H1 (cell line): ENCODE measurements around the gene THOC6. TPM values are rescaled to one million over a fixed set of nuclear protein-coding genes. Genes with fewer than 3 reads are reported as not detected.
A peak's percentile ranks its signal among the peaks of the same experiment; 100 is the strongest.

Experiments
- BCL11A ChIP-seq, 2 experiments: IDR thresholded peaks; one replicate each; pipeline ENCODE4 v1.6.1; 2011; ENCODE audit warnings: low read depth in 2 of 2, low read length in 2 of 2, mild to moderate bottlenecking in 2 of 2
- CBX8 ChIP-seq: fragments of 300-800, 300-1000 bp; sonication (generic); IDR thresholded peaks from 2 replicates; pipeline ENCODE4 v1.7.1; 2016; ENCODE audit warnings: low read depth, low read length, borderline replicate concordance
- CHD2 ChIP-seq: IDR thresholded peaks from 2 replicates; pipeline ENCODE4 v1.6.1; 2012; ENCODE audit warnings: low read length, improper control_type of control experiment
- EZH2 ChIP-seq: fragments of 200-600 bp; sonication (generic); IDR thresholded peaks from 2 replicates; pipeline ENCODE4 v1.7.1; 2012; ENCODE audit warnings: low read depth, mild to moderate bottlenecking, moderate library complexity, low read length, inconsistent platforms; ENCODE audit not compliant: severe bottlenecking
- GABPA ChIP-seq: IDR thresholded peaks from 2 replicates; pipeline ENCODE4 v1.6.1; 2011; ENCODE audit warnings: mild to moderate bottlenecking, low read length, moderate library complexity, borderline replicate concordance; ENCODE audit not compliant: insufficient read depth
- JUN ChIP-seq: IDR thresholded peaks from 2 replicates; pipeline ENCODE4 v1.6.1; 2011; ENCODE audit warnings: low read depth, mild to moderate bottlenecking, improper control_type of control experiment, low read length
- JUND ChIP-seq: IDR thresholded peaks from 2 replicates; pipeline ENCODE4 v1.6.1; 2011; ENCODE audit warnings: mild to moderate bottlenecking, improper control_type of control experiment, low read length
- KDM5A ChIP-seq: fragments of 200-600 bp; IDR thresholded peaks from 2 replicates; pipeline ENCODE4 v1.7.1; 2012; ENCODE audit warnings: mild to moderate bottlenecking, low read length, inconsistent platforms, mixed read lengths
- MAFK ChIP-seq: IDR thresholded peaks from 2 replicates; pipeline ENCODE4 v1.6.1; 2012; ENCODE audit warnings: low read depth, mild to moderate bottlenecking, improper control_type of control experiment, low read length
- NANOG ChIP-seq: IDR thresholded peaks from 2 replicates; pipeline ENCODE4 v1.6.1; 2011; ENCODE audit warnings: low read length, low read depth, mild to moderate bottlenecking, inconsistent platforms; ENCODE audit not compliant: insufficient read depth, poor library complexity, severe bottlenecking
- NRF1 ChIP-seq: IDR thresholded peaks from 2 replicates; pipeline ENCODE4 v1.6.1; 2011; ENCODE audit warnings: mild to moderate bottlenecking, low read depth, low read length, improper control_type of control experiment
- RAD21 ChIP-seq, 2 experiments: IDR thresholded peaks in 1 of 2; conservative IDR thresholded peaks in 1 of 2; 2 replicates each; pipeline ENCODE4 v1.6.1; 2011; ENCODE audit warnings: low read depth in 2 of 2, low read length in 2 of 2, improper control_type of control experiment in 1 of 2, inconsistent platforms in 1 of 2, mild to moderate bottlenecking in 1 of 2, moderate library complexity in 1 of 2
- RXRA ChIP-seq: IDR thresholded peaks from 2 replicates; pipeline ENCODE4 v1.6.1; 2011; ENCODE audit warnings: low read depth, mild to moderate bottlenecking, low read length, moderate library complexity; ENCODE audit not compliant: insufficient read depth
- SIN3A ChIP-seq, 2 experiments: IDR thresholded peaks in 1 of 2; conservative IDR thresholded peaks in 1 of 2; 2 replicates each; pipeline ENCODE4 v1.6.1; 2011 to 2012; ENCODE audit warnings: low read length in 2 of 2, improper control_type of control experiment in 1 of 2, low read depth in 1 of 2, mild to moderate bottlenecking in 1 of 2
- SP2 ChIP-seq: IDR thresholded peaks from 2 replicates; pipeline ENCODE4 v1.6.1; 2012; ENCODE audit warnings: mild to moderate bottlenecking, low read length, inconsistent platforms
- SUZ12 ChIP-seq: fragments of 200-600 bp; sonication (generic); IDR thresholded peaks from 2 replicates; pipeline ENCODE4 v1.6.1; 2012; ENCODE audit warnings: mild to moderate bottlenecking, inconsistent platforms, low read length, moderate library complexity, mixed read lengths
- TAF7 ChIP-seq: optimal IDR thresholded peaks from 2 replicates; pipeline ENCODE3; 2011; ENCODE audit warnings: low read depth, mild to moderate bottlenecking, inconsistent platforms, low read length, moderate library complexity, borderline replicate concordance
- YY1 ChIP-seq: IDR thresholded peaks from 2 replicates; pipeline ENCODE4 v1.6.1; 2011; ENCODE audit warnings: low read depth, mild to moderate bottlenecking, low read length
- polyA plus RNA-seq, 7 experiments: library from polyadenylated mRNA; depleted of rRNA in 3 of 7; stranded (reverse) in 5 of 7; unstranded in 2 of 7; fragments of >200 nt in 5 of 7; fragments of 200-250 nt in 2 of 7; gene quantifications; 1 replicate in 5 of 7; 2 replicates in 1 of 7; 4 replicates in 1 of 7; pipeline versions ENCODE4 v1.2.1 to v1.2.3, GENCODE V29; 2011 to 2013; ENCODE audit warnings: missing spikeins in 2 of 7, mixed read lengths in 2 of 7
- total RNA-seq: library from RNA; stranded (reverse); fragmentation: NEBNext Ultra II Directional; extraction: Animal tissue kit (Norgen Biotek cat#: 25700); gene quantifications from 2 replicates; pipeline ENCODE4 v1.2.1, GENCODE V29; 2021
- TF ChIP-seq, protein P1 (sequence below), 3 experiments: IDR thresholded peaks; 1 replicate in 2 of 3; 2 replicates in 1 of 3; pipeline versions ENCODE4 v1.5.1 to v1.6.1; 2011; ENCODE audit warnings: low read length in 3 of 3, mild to moderate bottlenecking in 3 of 3, inconsistent platforms in 2 of 3, low read depth in 1 of 3, moderate library complexity in 1 of 3; ENCODE audit not compliant: insufficient read depth in 1 of 3; ENCODE audit errors: control extremely low read depth in 1 of 3
- TF ChIP-seq, protein P2 (sequence below): IDR thresholded peaks from 2 replicates; pipeline ENCODE4 v1.6.1; 2012; ENCODE audit warnings: inconsistent platforms

Gene THOC6
- total and polyA plus RNA-seq, 2 of the 8 experiments (the other 6 are each of a cell fraction or from before 2014, with no cell fraction given), result 78.5 to 111 TPM

DNA sequence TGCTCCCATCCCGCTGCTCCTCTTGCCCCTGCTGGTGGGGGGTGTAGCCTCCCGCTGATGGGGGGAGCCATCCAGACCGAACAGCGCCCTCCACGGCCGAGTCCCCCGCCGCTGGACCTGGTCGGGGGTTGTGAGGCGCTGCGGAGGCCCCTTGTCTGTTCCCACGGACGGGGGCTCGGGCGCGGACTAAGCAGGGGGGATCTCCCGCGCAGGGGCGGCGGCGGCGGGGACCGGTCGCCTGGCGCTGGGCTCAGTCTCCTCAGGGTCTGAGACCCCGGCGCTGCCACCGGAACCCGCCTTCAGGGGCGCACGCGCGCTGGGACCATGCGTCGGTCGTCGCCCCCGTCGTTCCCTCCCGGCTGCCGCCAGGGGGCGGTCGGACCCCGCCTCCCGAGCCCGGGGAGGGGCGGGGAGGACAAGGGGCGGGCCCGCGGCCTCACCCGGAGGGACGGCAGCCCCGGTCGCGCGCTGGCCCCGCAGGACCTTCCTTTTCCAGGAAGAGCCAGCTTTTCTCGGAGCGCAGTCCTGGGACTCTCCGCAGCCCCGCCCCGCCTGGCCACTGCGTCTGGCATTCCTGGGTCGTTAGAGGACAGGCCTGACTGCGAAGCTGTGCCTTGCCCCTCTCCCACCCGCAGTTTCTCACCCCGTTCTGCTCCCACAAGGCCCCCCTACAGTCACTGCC is 35.3 kb downstream of the THOC6 start (continued):
- TF ChIP-seq, protein P1, sequence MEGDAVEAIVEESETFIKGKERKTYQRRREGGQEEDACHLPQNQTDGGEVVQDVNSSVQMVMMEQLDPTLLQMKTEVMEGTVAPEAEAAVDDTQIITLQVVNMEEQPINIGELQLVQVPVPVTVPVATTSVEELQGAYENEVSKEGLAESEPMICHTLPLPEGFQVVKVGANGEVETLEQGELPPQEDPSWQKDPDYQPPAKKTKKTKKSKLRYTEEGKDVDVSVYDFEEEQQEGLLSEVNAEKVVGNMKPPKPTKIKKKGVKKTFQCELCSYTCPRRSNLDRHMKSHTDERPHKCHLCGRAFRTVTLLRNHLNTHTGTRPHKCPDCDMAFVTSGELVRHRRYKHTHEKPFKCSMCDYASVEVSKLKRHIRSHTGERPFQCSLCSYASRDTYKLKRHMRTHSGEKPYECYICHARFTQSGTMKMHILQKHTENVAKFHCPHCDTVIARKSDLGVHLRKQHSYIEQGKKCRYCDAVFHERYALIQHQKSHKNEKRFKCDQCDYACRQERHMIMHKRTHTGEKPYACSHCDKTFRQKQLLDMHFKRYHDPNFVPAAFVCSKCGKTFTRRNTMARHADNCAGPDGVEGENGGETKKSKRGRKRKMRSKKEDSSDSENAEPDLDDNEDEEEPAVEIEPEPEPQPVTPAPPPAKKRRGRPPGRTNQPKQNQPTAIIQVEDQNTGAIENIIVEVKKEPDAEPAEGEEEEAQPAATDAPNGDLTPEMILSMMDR (IDR thresholded peaks at IDR 0.05; ENCODE audit: control extremely low read depth in 1 of 3, insufficient read depth in 1 of 3, low read depth in 1 of 3, low read length in 3 of 3), result peak; percentile 79 to 99 (median 88)
- no peak for TF ChIP-seq NANOG
- no peak for TF ChIP-seq JUND
- TF ChIP-seq EZH2, result no peak
- TF ChIP-seq CHD2, result no peak
- peak; percentile 71; the same call in 1 of the 2 replicates for TF ChIP-seq GABPA
- no peak for TF ChIP-seq KDM5A
- peak; percentile 81 to 95 for TF ChIP-seq RAD21 (IDR thresholded peaks at IDR 0.05 in 1 of 2, conservative IDR thresholded peaks at IDR 0.05 in 1 of 2; ENCODE audit: low read depth in 2 of 2, low read length in 2 of 2)
- TF ChIP-seq TAF7, result peak; percentile 82
- no peak for TF ChIP-seq SUZ12
- TF ChIP-seq, protein P2, sequence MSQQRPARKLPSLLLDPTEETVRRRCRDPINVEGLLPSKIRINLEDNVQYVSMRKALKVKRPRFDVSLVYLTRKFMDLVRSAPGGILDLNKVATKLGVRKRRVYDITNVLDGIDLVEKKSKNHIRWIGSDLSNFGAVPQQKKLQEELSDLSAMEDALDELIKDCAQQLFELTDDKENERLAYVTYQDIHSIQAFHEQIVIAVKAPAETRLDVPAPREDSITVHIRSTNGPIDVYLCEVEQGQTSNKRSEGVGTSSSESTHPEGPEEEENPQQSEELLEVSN, result 0 out of 2 replicates have a peak, but pooled peaks have one; percentile 38
- peak; percentile 33 to 64; a peak in 1 of 4 replicates for TF ChIP-seq SIN3A (conservative IDR thresholded peaks at IDR 0.05 in 1 of 2, IDR thresholded peaks at IDR 0.05 in 1 of 2; ENCODE audit: low read depth in 1 of 2, low read length in 2 of 2)
- no peak for TF ChIP-seq RXRA
- no peak for TF ChIP-seq JUN
- 0 out of 2 replicates have a peak, but pooled peaks have one; percentile 42 for TF ChIP-seq YY1
- TF ChIP-seq CBX8, result no peak
- no peak for TF ChIP-seq BCL11A (IDR thresholded peaks at IDR 0.05; ENCODE audit: low read depth in 2 of 2, low read length in 2 of 2)
- no peak for TF ChIP-seq MAFK
- TF ChIP-seq NRF1, result peak; percentile 39
- TF ChIP-seq SP2, result no peak
